OCI-LY3 (cell line): ENCODE data around the gene MADCAM1.

Experiments
- H2AFZ ChIP-seq: fragments of 200-600, 300-600 bp; shearing (Covaris generic); 2 replicates; pipeline ENCODE4 v1.6.0; 2014; ENCODE audit warnings: antibody characterized with exemption, low read depth, low read length
- H3K27ac ChIP-seq: fragments of 200-600, 300-600 bp; sonication (generic); 2 replicates; pipeline ENCODE4 v1.5.1; 2014; ENCODE audit warnings: mild to moderate bottlenecking, low read length, moderate library complexity, mixed read lengths
- H3K27me3 ChIP-seq: fragments of 200-600, 300-600 bp; sonication (generic); 2 replicates; pipeline ENCODE4 v1.6.1; 2014; ENCODE audit warnings: low read depth, low read length, mixed read lengths
- H3K36me3 ChIP-seq: fragments of 200-600, 300-600 bp; sonication (generic); replicated peaks from 2 replicates; pipeline ENCODE3; 2014; ENCODE audit warnings: low read depth, low read length, mixed read lengths
- H3K4me1 ChIP-seq: fragments of 300-600, 200-600 bp; sonication (generic); 2 replicates; pipeline ENCODE4 v1.6.1; 2014; ENCODE audit warnings: low read length, mixed read lengths
- H3K4me2 ChIP-seq: fragments of 200-600, 300-600 bp; sonication (generic); 2 replicates; pipeline ENCODE4 v1.6.1; 2014; ENCODE audit warnings: low read length, mixed read lengths
- H3K4me3 ChIP-seq: fragments of 300-600, 200-600 bp; sonication (generic); 2 replicates; pipeline ENCODE4 v1.5.1; 2014; ENCODE audit warnings: antibody characterized with exemption, mild to moderate bottlenecking, low read length, moderate library complexity
- H3K79me2 ChIP-seq: fragments of 300-600, 200-600 bp; shearing (Covaris generic); 2 replicates; pipeline ENCODE4 v1.6.1; 2014; ENCODE audit warnings: mild to moderate bottlenecking, low read length, mixed read lengths
- H3K9ac ChIP-seq: fragments of 300-600, 200-600 bp; shearing (Covaris generic); 2 replicates; pipeline ENCODE4 v1.6.0; 2014; ENCODE audit warnings: mild to moderate bottlenecking, low read length, moderate library complexity
- H3K9me3 ChIP-seq: fragments of 200-600, 300-600 bp; shearing (Covaris generic); 2 replicates; pipeline ENCODE4 v1.6.1; 2014; ENCODE audit warnings: low read length, mixed read lengths; ENCODE audit not compliant: insufficient read depth
- H4K20me1 ChIP-seq: fragments of 200-600, 300-600 bp; sonication (generic); 2 replicates; pipeline ENCODE4 v1.6.1; 2016; ENCODE audit warnings: low read length, mixed read lengths; ENCODE audit not compliant: insufficient read depth
- CTCF ChIP-seq: fragments of 200-600, 300-600 bp; sonication (generic); IDR thresholded peaks from 2 replicates; pipeline ENCODE4 v1.5.1; 2014; ENCODE audit warnings: antibody characterized with exemption, low read length, low read depth
- EZH2phosphoT487 ChIP-seq: fragments of 200-600 bp; shearing (Covaris generic); IDR thresholded peaks from 2 replicates; pipeline ENCODE4 v1.6.1; 2018; ENCODE audit warnings: antibody characterized with exemption, mixed run types, low read depth

MADCAM1 gene

GRCh38 chr19:460877-461720 lies 35.2 kb upstream of the MADCAM1 start, which contains the start of gene SHC2:
Gene SHC2 (minus strand): TSS chr19:461033. CDS start chr19:460996, 37 bp downstream.
- Histone ChIP-seq H3K79me2 (no peaks in the 10 kb centered on the region), H3K27me3 (no peaks in the 10 kb centered on the region), H3K9ac (no peak within 1 kb of the TSS), H3K36me3 (no peaks in the 10 kb centered on the region), H3K27ac (no peak within 1 kb of the TSS), H3K9me3 (no peaks in the 10 kb centered on the region), H3K4me3 (no peak within 1 kb of the TSS), H2AFZ (no peak within 1 kb of the TSS), H4K20me1 (no peaks in the 10 kb centered on the region), H3K4me2 (no peak within 1 kb of the TSS), H3K4me1 (no peaks in the 10 kb centered on the region)
- no peak for TF ChIP-seq EZH2phosphoT487
- no peak for TF ChIP-seq CTCF

GRCh38 chr19:461721-462551 lies 34.4 kb upstream of the MADCAM1 start:
- Histone ChIP-seq H3K27me3 (no peaks in the 10 kb centered on the region), H3K79me2 (no peaks in the 10 kb centered on the region), H3K4me3 (no peak overlapping the region), H3K9ac (no peak overlapping the region), H3K9me3 (no peaks in the 10 kb centered on the region), H4K20me1 (no peaks in the 10 kb centered on the region), H3K4me2 (no peak overlapping the region), H3K27ac (no peak overlapping the region), H3K4me1 (no peaks in the 10 kb centered on the region), H2AFZ (no peak overlapping the region), H3K36me3 (no peaks in the 10 kb centered on the region)
- TF ChIP-seq EZH2phosphoT487: no peak
- no peak for TF ChIP-seq CTCF

GRCh38 chr19:463483-464207 lies 32.6 kb upstream of the MADCAM1 start:
- H3K27me3 ChIP-seq: no peaks in the 10 kb centered on the region
- H3K9me3 ChIP-seq: no peaks in the 10 kb centered on the region
- TF ChIP-seq CTCF (no peak), EZH2phosphoT487 (no peak)
- no peak overlapping the region for H3K9ac ChIP-seq
- H3K4me3 ChIP-seq: no peak overlapping the region
- no peak overlapping the region for H3K4me2 ChIP-seq
- H2AFZ ChIP-seq: no peak overlapping the region
- no peaks in the 10 kb centered on the region for H3K4me1 ChIP-seq
- no peak overlapping the region for H3K27ac ChIP-seq
- H3K36me3 ChIP-seq: no peaks in the 10 kb centered on the region
- H3K79me2 ChIP-seq: no peaks in the 10 kb centered on the region
- no peaks in the 10 kb centered on the region for H4K20me1 ChIP-seq
